Activated T-cell treated with anti-CD3 and anti-CD28 coated beads, Interleukin-2, amount 50 U/mL, for 48 hours (primary cell): Measurements from ENCODE around the gene PLEKHG3.
A peak's percentile ranks its signal among the peaks of the same experiment; 100 is the strongest.
"Not testable (repeated sequence)": the region's sequence is repeated elsewhere in the genome, so short reads cannot be mapped to it uniquely, and the experiment has no call there.

Experiments
- DNase-seq, 2 experiments: peaks; one replicate each; pipeline ENCODE4 v3.0.0-alpha.2; 2020

PLEKHG3 gene

GRCh38 chr14:64688811-64689281, 15.4 kb upstream of the PLEKHG3 start:
- DNase-seq: no peak

GRCh38 chr14:64689289-64689688, 14.9 kb upstream of the PLEKHG3 start:
- DNase-seq: no peak

- not testable (repeated sequence) for DNase-seq
These were observed 13.6 kb upstream of the PLEKHG3 start for GRCh38 chr14:64690607-64691006.

- DNase-seq: no peak
These were observed 12.8 kb upstream of the PLEKHG3 start for GRCh38 chr14:64691376-64691775.

GRCh38 chr14:64692189-64692985, 11.8 kb upstream of the PLEKHG3 start:
- DNase-seq: no peak

GRCh38 chr14:64692986-64693809, 11.0 kb upstream of the PLEKHG3 start:
- no peak for DNase-seq

- no peak for DNase-seq
These were observed 10.4 kb upstream of the PLEKHG3 start for GRCh38 chr14:64693810-64694165.

- no peak for DNase-seq
These were observed 9.2 kb upstream of the PLEKHG3 start for GRCh38 chr14:64695071-64695470.

- DNase-seq: no peak
These were observed 7.8 kb upstream of the PLEKHG3 start for GRCh38 chr14:64696355-64696857.

GRCh38 chr14:64698903-64699302, 5.3 kb upstream of the PLEKHG3 start:
- DNase-seq: no peak

GRCh38 chr14:64700290-64700689, 3.9 kb upstream of the PLEKHG3 start:
- DNase-seq: no peak

- DNase-seq: no peak
These were observed 3.3 kb upstream of the PLEKHG3 start for GRCh38 chr14:64700894-64701293.

GRCh38 chr14:64701660-64702059, 2.6 kb upstream of the PLEKHG3 start:
- no peak for DNase-seq

GRCh38 chr14:64702493-64703394, 1.5 kb upstream of the PLEKHG3 start:
- no peak for DNase-seq

GRCh38 chr14:64703395-64704142, 655 bp upstream of the PLEKHG3 start:
- no peak for DNase-seq

GRCh38 chr14:64704743-64705380, 638 bp downstream of the PLEKHG3 start:
- DNase-seq: peak in 1 of 2 experiments; percentile 36

GRCh38 chr14:64705381-64706118, 1.3 kb downstream of the PLEKHG3 start:
- DNase-seq: no peak

GRCh38 chr14:64706119-64706592, 1.9 kb downstream of the PLEKHG3 start:
- no peak for DNase-seq

- DNase-seq: no peak
These were observed 2.5 kb downstream of the PLEKHG3 start for GRCh38 chr14:64706593-64707193.

GRCh38 chr14:64707661-64708060, 3.4 kb downstream of the PLEKHG3 start:
- DNase-seq: no peak
